ENCODE data around the gene VCP.

DNA sequence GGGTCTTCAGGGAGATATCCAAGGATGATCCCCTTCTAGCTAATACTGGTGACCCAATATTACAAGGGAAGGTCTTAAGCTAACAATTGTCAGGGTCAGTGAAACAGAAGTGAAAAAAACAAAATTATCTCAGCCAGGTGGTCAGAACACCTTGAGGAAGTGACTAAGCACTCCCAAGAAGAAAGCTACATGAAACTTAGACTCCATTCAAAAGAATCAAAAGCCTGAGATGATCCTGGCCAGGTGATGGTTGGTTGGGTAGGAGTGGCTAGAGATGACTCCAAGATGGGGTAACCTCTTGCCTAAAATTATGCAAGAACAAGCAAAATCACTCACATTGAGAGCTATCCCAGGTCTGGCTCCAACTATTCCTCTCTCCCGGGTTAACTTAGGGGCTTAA lies 5.4 kb downstream of the VCP start:
- TF ChIP-seq, protein P1, sequence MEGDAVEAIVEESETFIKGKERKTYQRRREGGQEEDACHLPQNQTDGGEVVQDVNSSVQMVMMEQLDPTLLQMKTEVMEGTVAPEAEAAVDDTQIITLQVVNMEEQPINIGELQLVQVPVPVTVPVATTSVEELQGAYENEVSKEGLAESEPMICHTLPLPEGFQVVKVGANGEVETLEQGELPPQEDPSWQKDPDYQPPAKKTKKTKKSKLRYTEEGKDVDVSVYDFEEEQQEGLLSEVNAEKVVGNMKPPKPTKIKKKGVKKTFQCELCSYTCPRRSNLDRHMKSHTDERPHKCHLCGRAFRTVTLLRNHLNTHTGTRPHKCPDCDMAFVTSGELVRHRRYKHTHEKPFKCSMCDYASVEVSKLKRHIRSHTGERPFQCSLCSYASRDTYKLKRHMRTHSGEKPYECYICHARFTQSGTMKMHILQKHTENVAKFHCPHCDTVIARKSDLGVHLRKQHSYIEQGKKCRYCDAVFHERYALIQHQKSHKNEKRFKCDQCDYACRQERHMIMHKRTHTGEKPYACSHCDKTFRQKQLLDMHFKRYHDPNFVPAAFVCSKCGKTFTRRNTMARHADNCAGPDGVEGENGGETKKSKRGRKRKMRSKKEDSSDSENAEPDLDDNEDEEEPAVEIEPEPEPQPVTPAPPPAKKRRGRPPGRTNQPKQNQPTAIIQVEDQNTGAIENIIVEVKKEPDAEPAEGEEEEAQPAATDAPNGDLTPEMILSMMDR (IDR thresholded peaks at IDR 0.05): no peak
- TF ChIP-seq POLR2A (IDR thresholded peaks at IDR 0.05): no peak

All from tibial nerve (tissue), 3 donors.